ENCODE results near the gene ITGB1. TPM values are rescaled to one million over a fixed set of nuclear protein-coding genes. Genes with fewer than 3 reads are reported as not detected.

ITGB1 gene
- total RNA-seq, 1 donor from 2014 or later = 1,069 TPM

GRCh38 chr10:32889631-32890212 lies 68.3 kb downstream of the ITGB1 start:
- no peak for DNase-seq (ENCODE audit: low read depth in 2 of 2)

GRCh38 chr10:32888161-32888927 lies 69.7 kb downstream of the ITGB1 start:
- no peak for DNase-seq (ENCODE audit: low read depth in 2 of 2)

- no peak for DNase-seq (ENCODE audit: low read depth in 2 of 2)
These were observed 70.5 kb downstream of the ITGB1 start for GRCh38 chr10:32887481-32887880.

GRCh38 chr10:32882076-32882475 lies 76.0 kb downstream of the ITGB1 start:
- no peak for DNase-seq (ENCODE audit: low read depth in 2 of 2)

- DNase-seq (ENCODE audit: low read depth in 2 of 2) = no peak
These were observed 79.4 kb downstream of the ITGB1 start for GRCh38 chr10:32878646-32879045.

GRCh38 chr10:32877915-32878314 lies 80.1 kb downstream of the ITGB1 start:
- DNase-seq (ENCODE audit: low read depth in 2 of 2) = no peak

GRCh38 chr10:32865170-32865569 lies 92.9 kb downstream of the ITGB1 start:
- no peak for DNase-seq (ENCODE audit: low read depth in 2 of 2)

GRCh38 chr10:32854435-32854834 lies 103.6 kb downstream of the ITGB1 start:
- no peak for DNase-seq (ENCODE audit: low read depth in 2 of 2)

GRCh38 chr10:32851301-32851700 lies 106.7 kb downstream of the ITGB1 start:
- DNase-seq (ENCODE audit: low read depth in 2 of 2) = no peak
